DND-41 (cell line): ENCODE data around the gene SLC25A21.

Experiments
- CTCF ChIP-seq: IDR thresholded peaks from 2 replicates; pipeline ENCODE4 v1.5.1; 2012; ENCODE audit warnings: borderline replicate concordance, low read length, moderate library complexity, mild to moderate bottlenecking; ENCODE audit not compliant: poor library complexity, severe bottlenecking; ENCODE audit errors: extremely low read depth
- EZH2 ChIP-seq: IDR thresholded peaks from 3 replicates; pipeline ENCODE4 v1.6.1; 2012; ENCODE audit warnings: borderline replicate concordance, low read depth, mild to moderate bottlenecking, moderate library complexity, low read length, inconsistent platforms; ENCODE audit not compliant: severe bottlenecking

- TF ChIP-seq CTCF: no peak
- no peak for TF ChIP-seq EZH2
These were observed 510.7 kb downstream of the SLC25A21 start, which contains the start of gene PAX9 for GRCh38 chr14:36661506-36662257.
